WTC11 (cell line): Measurements from ENCODE around the gene ABLIM3. TPM values are rescaled to one million over a fixed set of nuclear protein-coding genes. Genes with fewer than 3 reads are reported as not detected.

Source experiments
- ATAC-seq: fragments of 200-7000 bp; cut with Tn5 transposase; 2 replicates; pipeline ENCODE4 v1.10.0; 2021; ENCODE audit warnings: mild to moderate bottlenecking, moderate library complexity
- CTCF ChIA-PET: fragments of 300-600 bp; sonication (Branson Sonifier 250); formaldehyde crosslinking; loops from one replicate; lab custom pipeline; 2021; ENCODE audit warnings: antibody characterized with exemption; lab: Charles Lee
- POLR2A ChIA-PET: fragments of 350-600 bp; sonication (Branson Sonifier 250); formaldehyde crosslinking; loops from one replicate; lab custom pipeline; 2021; ENCODE audit warnings: antibody characterized with exemption; lab: Charles Lee
- DNase-seq: peaks from one replicate; pipeline ENCODE4 v3.0.0; 2021; ENCODE audit warnings: low spot score
- H3K27ac Mint-ChIP-seq: 2 replicates; pipeline ENCODE4 v1.8.0; 2021; ENCODE audit warnings: mixed read lengths
- H3K27me3 Mint-ChIP-seq: 2 replicates; pipeline ENCODE4 v1.8.0; 2021; ENCODE audit warnings: low read depth, mild to moderate bottlenecking, moderate library complexity, mixed read lengths
- H3K36me3 Mint-ChIP-seq: 2 replicates; pipeline ENCODE4 v1.8.0; 2021; ENCODE audit warnings: mixed read lengths
- H3K4me1 Mint-ChIP-seq: 2 replicates; pipeline ENCODE4 v1.8.0; 2022; ENCODE audit warnings: mixed read lengths
- H3K4me3 Mint-ChIP-seq: 2 replicates; pipeline ENCODE4 v1.8.0; 2021; ENCODE audit warnings: mild to moderate bottlenecking, moderate library complexity, mixed read lengths
- H3K9me3 Mint-ChIP-seq: 2 replicates; pipeline ENCODE4 v1.8.0; 2021; ENCODE audit warnings: mixed read lengths
- OVOL2 ChIP-seq: fragments of 250-450 bp; sonication (Bioruptor Pico); IDR thresholded peaks from 2 replicates; pipeline ENCODE4 v1.9.0; 2021; ENCODE audit warnings: mild to moderate bottlenecking, borderline replicate concordance
- SMAD4 ChIP-seq: sonication (generic); formaldehyde crosslinking; IDR thresholded peaks from 2 replicates; pipeline ENCODE4 v1.8.0; 2022; ENCODE audit warnings: mild to moderate bottlenecking, missing genetic modification reagents
- SP1 ChIP-seq: sonication (generic); formaldehyde crosslinking; conservative IDR thresholded peaks from 2 replicates; pipeline ENCODE4 v1.8.1; 2022; ENCODE audit warnings: missing genetic modification reagents
- total RNA-seq: library from RNA; stranded (reverse); gene quantifications from 3 replicates; pipeline ENCODE4 v1.2.3, GENCODE V29; 2021
- TF ChIP-seq, protein P1 (sequence below): sonication (generic); formaldehyde crosslinking; IDR thresholded peaks from 2 replicates; pipeline ENCODE4 v1.8.1; 2022; ENCODE audit warnings: low read depth, missing genetic modification reagents, borderline replicate concordance
- TF ChIP-seq, protein P2 (sequence below): fragments of 250-450 bp; sonication (Bioruptor Pico); IDR thresholded peaks from 2 replicates; pipeline ENCODE4 v2.1.2; 2022; ENCODE audit warnings: mild to moderate bottlenecking, moderate library complexity
- TF ChIP-seq, protein P3 (sequence below): sonication (generic); formaldehyde crosslinking; IDR thresholded peaks from 2 replicates; pipeline ENCODE4 v1.8.1; 2022; ENCODE audit warnings: mild to moderate bottlenecking, moderate library complexity, missing genetic modification reagents
- TF ChIP-seq, protein P4 (sequence below): sonication (generic); formaldehyde crosslinking; IDR thresholded peaks from 2 replicates; pipeline ENCODE4 v1.8.1; 2023; ENCODE audit warnings: mild to moderate bottlenecking, missing genetic modification reagents
- TF ChIP-seq, protein P5 (sequence below): fragments of 250-450 bp; sonication (Bioruptor Pico); IDR thresholded peaks from 2 replicates; pipeline ENCODE4 v1.9.0; 2021; ENCODE audit warnings: mild to moderate bottlenecking
- TF ChIP-seq, protein P6 (sequence below): sonication (generic); formaldehyde crosslinking; IDR thresholded peaks from 2 replicates; pipeline ENCODE4 v1.8.1; 2023; ENCODE audit warnings: mild to moderate bottlenecking, missing genetic modification reagents, moderate library complexity
- TF ChIP-seq, protein P7 (sequence below): fragments of 250-450 bp; sonication (Bioruptor Pico); IDR thresholded peaks from 2 replicates; pipeline ENCODE4 v1.9.0; 2021; ENCODE audit warnings: mild to moderate bottlenecking
- TF ChIP-seq, protein P8 (sequence below): sonication (generic); formaldehyde crosslinking; IDR thresholded peaks from 2 replicates; pipeline ENCODE4 v1.8.0; 2023; ENCODE audit warnings: missing genetic modification reagents, mild to moderate bottlenecking, borderline replicate concordance
- TF ChIP-seq, protein P9 (sequence below): sonication (generic); formaldehyde crosslinking; IDR thresholded peaks from 2 replicates; pipeline ENCODE4 v1.8.1; 2023; ENCODE audit warnings: mild to moderate bottlenecking, moderate library complexity, missing genetic modification reagents

Gene ABLIM3
- total RNA-seq, 1 experiment from 2014 or later, result 0.33 TPM

DNA sequence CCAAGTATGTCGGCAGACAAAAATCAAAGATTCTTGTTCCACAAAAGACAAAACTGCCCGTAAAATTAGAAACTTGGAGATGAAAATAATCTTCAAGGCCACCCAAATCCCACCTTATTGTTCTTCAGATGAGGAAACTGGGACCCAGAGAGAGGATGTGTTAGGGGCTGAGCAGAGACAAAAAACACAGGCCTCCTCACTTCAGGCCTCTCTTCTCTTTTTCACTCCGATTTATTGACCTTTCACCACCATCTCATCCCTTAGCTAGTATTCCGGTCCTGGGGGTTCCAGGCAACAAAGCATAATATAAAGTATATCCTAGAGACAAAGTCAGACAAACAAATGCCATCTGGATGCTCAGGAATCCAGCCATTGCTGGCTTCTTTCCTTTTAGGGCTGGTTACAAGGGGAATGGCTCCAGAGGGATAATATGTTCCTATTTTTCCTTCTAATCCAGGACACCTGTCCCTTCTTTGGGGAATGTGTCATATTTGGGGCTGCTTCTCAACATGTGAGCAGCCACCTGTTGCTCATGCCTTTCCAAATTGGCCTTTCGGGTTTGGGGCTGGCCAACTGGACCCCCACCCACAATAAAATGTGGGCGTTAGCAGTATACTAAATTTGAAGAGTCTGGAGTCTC is 88.1 kb downstream of the ABLIM3 start:
- Mint-ChIP-seq H3K4me3 (no peak overlapping the region), H3K4me1 (peaks cover 12% of the 10 kb centered on the region), H3K9me3 (no peaks in the 10 kb centered on the region), H3K27me3 (no peaks in the 10 kb centered on the region; the same call in none of the 2 replicates), H3K27ac (no peak overlapping the region), H3K36me3 (no peaks in the 10 kb centered on the region)
- ChIA-PET CTCF (interaction anchor here (0.6 to 5.7 kb wide), 12 partner anchors 9 to 498 kb away, joined by 3 to 54 read pairs (median 4); partner anchors contain the start of gene ABLIM3), POLR2A (no interaction called here)
- TF ChIP-seq, protein P1, sequence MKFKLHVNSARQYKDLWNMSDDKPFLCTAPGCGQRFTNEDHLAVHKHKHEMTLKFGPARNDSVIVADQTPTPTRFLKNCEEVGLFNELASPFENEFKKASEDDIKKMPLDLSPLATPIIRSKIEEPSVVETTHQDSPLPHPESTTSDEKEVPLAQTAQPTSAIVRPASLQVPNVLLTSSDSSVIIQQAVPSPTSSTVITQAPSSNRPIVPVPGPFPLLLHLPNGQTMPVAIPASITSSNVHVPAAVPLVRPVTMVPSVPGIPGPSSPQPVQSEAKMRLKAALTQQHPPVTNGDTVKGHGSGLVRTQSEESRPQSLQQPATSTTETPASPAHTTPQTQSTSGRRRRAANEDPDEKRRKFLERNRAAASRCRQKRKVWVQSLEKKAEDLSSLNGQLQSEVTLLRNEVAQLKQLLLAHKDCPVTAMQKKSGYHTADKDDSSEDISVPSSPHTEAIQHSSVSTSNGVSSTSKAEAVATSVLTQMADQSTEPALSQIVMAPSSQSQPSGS (CRISPR knock-in tag), result no peak
- TF ChIP-seq, protein P2, sequence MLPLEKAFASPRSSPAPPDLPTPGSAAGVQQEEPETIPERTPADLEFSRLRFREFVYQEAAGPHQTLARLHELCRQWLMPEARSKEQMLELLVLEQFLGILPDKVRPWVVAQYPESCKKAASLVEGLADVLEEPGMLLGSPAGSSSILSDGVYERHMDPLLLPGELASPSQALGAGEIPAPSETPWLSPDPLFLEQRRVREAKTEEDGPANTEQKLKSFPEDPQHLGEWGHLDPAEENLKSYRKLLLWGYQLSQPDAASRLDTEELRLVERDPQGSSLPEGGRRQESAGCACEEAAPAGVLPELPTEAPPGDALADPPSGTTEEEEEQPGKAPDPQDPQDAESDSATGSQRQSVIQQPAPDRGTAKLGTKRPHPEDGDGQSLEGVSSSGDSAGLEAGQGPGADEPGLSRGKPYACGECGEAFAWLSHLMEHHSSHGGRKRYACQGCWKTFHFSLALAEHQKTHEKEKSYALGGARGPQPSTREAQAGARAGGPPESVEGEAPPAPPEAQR (CRISPR knock-in tag), result no peak
- TF ChIP-seq, protein P3, sequence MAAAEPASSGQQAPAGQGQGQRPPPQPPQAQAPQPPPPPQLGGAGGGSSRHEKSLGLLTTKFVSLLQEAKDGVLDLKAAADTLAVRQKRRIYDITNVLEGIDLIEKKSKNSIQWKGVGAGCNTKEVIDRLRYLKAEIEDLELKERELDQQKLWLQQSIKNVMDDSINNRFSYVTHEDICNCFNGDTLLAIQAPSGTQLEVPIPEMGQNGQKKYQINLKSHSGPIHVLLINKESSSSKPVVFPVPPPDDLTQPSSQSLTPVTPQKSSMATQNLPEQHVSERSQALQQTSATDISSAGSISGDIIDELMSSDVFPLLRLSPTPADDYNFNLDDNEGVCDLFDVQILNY (CRISPR knock-in tag), result no peak
- TF ChIP-seq SMAD4 (CRISPR knock-in tag), result no peak
- TF ChIP-seq, protein P4, sequence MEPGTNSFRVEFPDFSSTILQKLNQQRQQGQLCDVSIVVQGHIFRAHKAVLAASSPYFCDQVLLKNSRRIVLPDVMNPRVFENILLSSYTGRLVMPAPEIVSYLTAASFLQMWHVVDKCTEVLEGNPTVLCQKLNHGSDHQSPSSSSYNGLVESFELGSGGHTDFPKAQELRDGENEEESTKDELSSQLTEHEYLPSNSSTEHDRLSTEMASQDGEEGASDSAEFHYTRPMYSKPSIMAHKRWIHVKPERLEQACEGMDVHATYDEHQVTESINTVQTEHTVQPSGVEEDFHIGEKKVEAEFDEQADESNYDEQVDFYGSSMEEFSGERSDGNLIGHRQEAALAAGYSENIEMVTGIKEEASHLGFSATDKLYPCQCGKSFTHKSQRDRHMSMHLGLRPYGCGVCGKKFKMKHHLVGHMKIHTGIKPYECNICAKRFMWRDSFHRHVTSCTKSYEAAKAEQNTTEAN (CRISPR knock-in tag), result no peak
- TF ChIP-seq, protein P5, sequence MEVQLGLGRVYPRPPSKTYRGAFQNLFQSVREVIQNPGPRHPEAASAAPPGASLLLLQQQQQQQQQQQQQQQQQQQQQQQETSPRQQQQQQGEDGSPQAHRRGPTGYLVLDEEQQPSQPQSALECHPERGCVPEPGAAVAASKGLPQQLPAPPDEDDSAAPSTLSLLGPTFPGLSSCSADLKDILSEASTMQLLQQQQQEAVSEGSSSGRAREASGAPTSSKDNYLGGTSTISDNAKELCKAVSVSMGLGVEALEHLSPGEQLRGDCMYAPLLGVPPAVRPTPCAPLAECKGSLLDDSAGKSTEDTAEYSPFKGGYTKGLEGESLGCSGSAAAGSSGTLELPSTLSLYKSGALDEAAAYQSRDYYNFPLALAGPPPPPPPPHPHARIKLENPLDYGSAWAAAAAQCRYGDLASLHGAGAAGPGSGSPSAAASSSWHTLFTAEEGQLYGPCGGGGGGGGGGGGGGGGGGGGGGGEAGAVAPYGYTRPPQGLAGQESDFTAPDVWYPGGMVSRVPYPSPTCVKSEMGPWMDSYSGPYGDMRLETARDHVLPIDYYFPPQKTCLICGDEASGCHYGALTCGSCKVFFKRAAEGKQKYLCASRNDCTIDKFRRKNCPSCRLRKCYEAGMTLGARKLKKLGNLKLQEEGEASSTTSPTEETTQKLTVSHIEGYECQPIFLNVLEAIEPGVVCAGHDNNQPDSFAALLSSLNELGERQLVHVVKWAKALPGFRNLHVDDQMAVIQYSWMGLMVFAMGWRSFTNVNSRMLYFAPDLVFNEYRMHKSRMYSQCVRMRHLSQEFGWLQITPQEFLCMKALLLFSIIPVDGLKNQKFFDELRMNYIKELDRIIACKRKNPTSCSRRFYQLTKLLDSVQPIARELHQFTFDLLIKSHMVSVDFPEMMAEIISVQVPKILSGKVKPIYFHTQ (CRISPR knock-in tag), result no peak
- TF ChIP-seq, protein P6, sequence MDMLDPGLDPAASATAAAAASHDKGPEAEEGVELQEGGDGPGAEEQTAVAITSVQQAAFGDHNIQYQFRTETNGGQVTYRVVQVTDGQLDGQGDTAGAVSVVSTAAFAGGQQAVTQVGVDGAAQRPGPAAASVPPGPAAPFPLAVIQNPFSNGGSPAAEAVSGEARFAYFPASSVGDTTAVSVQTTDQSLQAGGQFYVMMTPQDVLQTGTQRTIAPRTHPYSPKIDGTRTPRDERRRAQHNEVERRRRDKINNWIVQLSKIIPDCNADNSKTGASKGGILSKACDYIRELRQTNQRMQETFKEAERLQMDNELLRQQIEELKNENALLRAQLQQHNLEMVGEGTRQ (CRISPR knock-in tag), result no peak
- TF ChIP-seq, protein P7, sequence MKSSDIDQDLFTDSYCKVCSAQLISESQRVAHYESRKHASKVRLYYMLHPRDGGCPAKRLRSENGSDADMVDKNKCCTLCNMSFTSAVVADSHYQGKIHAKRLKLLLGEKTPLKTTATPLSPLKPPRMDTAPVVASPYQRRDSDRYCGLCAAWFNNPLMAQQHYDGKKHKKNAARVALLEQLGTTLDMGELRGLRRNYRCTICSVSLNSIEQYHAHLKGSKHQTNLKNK (CRISPR knock-in tag), result no peak
- no peak for TF ChIP-seq SP1 (CRISPR knock-in tag)
- TF ChIP-seq, protein P8, sequence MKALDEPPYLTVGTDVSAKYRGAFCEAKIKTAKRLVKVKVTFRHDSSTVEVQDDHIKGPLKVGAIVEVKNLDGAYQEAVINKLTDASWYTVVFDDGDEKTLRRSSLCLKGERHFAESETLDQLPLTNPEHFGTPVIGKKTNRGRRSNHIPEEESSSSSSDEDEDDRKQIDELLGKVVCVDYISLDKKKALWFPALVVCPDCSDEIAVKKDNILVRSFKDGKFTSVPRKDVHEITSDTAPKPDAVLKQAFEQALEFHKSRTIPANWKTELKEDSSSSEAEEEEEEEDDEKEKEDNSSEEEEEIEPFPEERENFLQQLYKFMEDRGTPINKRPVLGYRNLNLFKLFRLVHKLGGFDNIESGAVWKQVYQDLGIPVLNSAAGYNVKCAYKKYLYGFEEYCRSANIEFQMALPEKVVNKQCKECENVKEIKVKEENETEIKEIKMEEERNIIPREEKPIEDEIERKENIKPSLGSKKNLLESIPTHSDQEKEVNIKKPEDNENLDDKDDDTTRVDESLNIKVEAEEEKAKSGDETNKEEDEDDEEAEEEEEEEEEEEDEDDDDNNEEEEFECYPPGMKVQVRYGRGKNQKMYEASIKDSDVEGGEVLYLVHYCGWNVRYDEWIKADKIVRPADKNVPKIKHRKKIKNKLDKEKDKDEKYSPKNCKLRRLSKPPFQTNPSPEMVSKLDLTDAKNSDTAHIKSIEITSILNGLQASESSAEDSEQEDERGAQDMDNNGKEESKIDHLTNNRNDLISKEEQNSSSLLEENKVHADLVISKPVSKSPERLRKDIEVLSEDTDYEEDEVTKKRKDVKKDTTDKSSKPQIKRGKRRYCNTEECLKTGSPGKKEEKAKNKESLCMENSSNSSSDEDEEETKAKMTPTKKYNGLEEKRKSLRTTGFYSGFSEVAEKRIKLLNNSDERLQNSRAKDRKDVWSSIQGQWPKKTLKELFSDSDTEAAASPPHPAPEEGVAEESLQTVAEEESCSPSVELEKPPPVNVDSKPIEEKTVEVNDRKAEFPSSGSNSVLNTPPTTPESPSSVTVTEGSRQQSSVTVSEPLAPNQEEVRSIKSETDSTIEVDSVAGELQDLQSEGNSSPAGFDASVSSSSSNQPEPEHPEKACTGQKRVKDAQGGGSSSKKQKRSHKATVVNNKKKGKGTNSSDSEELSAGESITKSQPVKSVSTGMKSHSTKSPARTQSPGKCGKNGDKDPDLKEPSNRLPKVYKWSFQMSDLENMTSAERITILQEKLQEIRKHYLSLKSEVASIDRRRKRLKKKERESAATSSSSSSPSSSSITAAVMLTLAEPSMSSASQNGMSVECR (CRISPR knock-in tag), result no peak
- TF ChIP-seq OVOL2 (CRISPR knock-in tag), result no peak
- TF ChIP-seq, protein P9, sequence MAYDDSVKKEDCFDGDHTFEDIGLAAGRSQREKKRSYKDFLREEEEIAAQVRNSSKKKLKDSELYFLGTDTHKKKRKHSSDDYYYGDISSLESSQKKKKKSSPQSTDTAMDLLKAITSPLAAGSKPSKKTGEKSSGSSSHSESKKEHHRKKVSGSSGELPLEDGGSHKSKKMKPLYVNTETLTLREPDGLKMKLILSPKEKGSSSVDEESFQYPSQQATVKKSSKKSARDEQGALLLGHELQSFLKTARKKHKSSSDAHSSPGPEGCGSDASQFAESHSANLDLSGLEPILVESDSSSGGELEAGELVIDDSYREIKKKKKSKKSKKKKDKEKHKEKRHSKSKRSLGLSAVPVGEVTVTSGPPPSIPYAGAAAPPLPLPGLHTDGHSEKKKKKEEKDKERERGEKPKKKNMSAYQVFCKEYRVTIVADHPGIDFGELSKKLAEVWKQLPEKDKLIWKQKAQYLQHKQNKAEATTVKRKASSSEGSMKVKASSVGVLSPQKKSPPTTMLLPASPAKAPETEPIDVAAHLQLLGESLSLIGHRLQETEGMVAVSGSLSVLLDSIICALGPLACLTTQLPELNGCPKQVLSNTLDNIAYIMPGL (CRISPR knock-in tag), result no peak
- ATAC-seq, result no peak
- DNase-seq, result no peak
